ENCODE results near the gene BCAN.

The BCAN gene

DNA sequence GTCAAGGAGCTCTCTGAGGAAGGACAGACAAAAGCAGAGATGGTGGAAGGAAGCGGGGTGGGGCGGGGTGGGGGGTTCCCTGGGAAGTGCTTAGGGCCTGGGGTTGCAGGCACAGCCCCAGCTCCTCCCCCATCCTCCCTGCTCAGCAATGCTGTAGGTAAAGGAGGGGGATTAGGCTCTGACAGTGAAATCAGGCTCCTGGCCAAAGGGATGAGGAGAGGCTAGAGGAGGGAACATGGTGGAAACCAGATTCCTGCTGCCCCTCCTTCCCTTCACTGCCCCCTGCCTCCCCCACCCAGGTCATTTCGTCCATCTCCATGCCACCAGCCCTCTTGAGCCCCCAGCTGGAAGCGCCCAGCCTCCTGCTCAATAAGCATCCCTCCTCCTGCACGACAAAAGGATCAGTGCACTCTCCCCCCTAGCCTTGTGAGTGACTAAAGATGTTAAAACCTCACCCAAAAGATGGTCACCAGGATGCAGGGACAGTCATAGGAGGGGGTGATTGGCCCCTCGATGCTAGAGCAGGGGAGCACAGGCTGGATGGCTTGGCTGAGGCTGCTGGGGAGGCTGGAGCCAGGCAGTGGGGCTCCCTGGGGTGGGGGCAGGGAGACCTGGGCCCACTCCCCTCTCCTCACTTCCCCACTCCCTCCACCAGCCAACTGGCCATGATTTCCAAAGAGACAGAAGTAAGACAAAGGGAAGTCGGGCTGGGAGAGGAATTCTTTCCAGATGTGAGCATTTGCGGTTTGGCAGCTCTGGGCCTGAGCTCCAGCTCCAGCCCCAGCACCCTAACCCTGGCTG lies 65.7 kb downstream of the BCAN start:
- no peak for TF ChIP-seq JUND (IDR thresholded peaks at IDR 0.05; ENCODE audit: low read depth)
- in situ Hi-C loops (cut with HindIII; ENCODE audit: low pct_unique_long_range_greater_than_20kb, low sequenced_read_pairs) = no loop called here

GRCh38 chr1:156708218-156708661 lies 66.3 kb downstream of the BCAN start:
- no peak for TF ChIP-seq JUND (IDR thresholded peaks at IDR 0.05; ENCODE audit: low read depth)
- in situ Hi-C loops (cut with HindIII; ENCODE audit: low pct_unique_long_range_greater_than_20kb, low sequenced_read_pairs) = no loop called here
- no peak for DNase-seq (ENCODE audit: low read depth in 1 of 2, low spot score in 1 of 2)

More for the DNA sequence above, 65.7 kb downstream of the BCAN start:
- DNase-seq (ENCODE audit: low read depth in 1 of 2, low spot score in 1 of 2) = no peak

- no peak for TF ChIP-seq JUND (IDR thresholded peaks at IDR 0.05; ENCODE audit: low read depth)
- DNase-seq (ENCODE audit: low read depth in 1 of 2, low spot score in 1 of 2) = no peak
- in situ Hi-C loops (cut with HindIII; ENCODE audit: low pct_unique_long_range_greater_than_20kb, low sequenced_read_pairs) = no loop called here
Observed at GRCh38 chr1:156709031-156709430, 67.1 kb downstream of the BCAN start.
